Measurements from ENCODE around the gene HEPH.

DNA sequence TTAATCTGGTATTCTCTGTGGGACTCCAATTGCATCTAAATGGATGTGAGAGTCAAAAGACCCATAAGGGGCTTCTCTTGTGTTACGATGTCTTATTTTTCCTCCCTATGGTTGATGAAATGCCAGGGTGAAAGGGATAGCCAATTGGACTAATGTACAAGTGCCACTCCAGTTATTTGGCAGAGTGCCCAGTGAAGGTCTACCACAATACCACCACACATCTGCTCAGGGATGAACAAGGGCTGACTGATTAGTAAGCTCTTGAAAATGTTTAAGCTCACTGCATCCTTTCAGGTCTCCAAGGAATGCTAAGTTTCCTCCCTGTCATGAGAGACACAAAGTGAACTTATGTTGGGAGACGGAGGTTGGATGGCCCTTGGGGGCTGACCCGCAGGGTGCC, 57.8 kb downstream of the HEPH start:
- TF ChIP-seq CTCF (IDR thresholded peaks at IDR 0.05; ENCODE audit: poor library complexity, severe bottlenecking) (no peak), EP300 (conservative IDR thresholded peaks at IDR 0.05; ENCODE audit: poor library complexity, severe bottlenecking) (no peak), EZH2 (IDR thresholded peaks at IDR 0.05; ENCODE audit: borderline replicate concordance, insufficient read depth, low read length, poor library complexity, severe bottlenecking) (no peak), POLR2AphosphoS5 (IDR thresholded peaks at IDR 0.05) (no peak), REST (IDR thresholded peaks at IDR 0.05; ENCODE audit: borderline replicate concordance) (no peak), TAF1 (IDR thresholded peaks at IDR 0.05; ENCODE audit: low read depth) (no peak), MXI1 (conservative IDR thresholded peaks at IDR 0.05; ENCODE audit: poor library complexity, severe bottlenecking) (no peak)
